Colonic mucosa (tissue), 4 donors: ENCODE data around the gene HES5. TPM values are rescaled to one million over a fixed set of nuclear protein-coding genes. Genes with fewer than 3 reads are reported as not detected.

Experiments used
- DNase-seq: peaks from one replicate; pipeline ENCODE4 v3.0.0-alpha.2; 2020
- H3K27ac ChIP-seq: fragments of 200-600 bp; one replicate; pipeline ENCODE4 v1.8.0; 2021
- H3K27me3 ChIP-seq: fragments of 200-600 bp; one replicate; pipeline ENCODE4 v1.8.0; 2021
- H3K36me3 ChIP-seq: fragments of 200-600 bp; one replicate; pipeline ENCODE4 v1.8.0; 2021
- H3K4me1 ChIP-seq: fragments of 200-600 bp; one replicate; pipeline ENCODE4 v1.8.0; 2021; ENCODE audit warnings: mild to moderate bottlenecking
- H3K4me3 ChIP-seq: fragments of 200-600 bp; one replicate; pipeline ENCODE4 v1.8.0; 2021
- H3K9ac ChIP-seq, 2 donors: one replicate each; pipeline ENCODE4 v1.7.0; 2013; ENCODE audit warnings: control low read depth in 2 of 2, low read depth in 2 of 2, low read length in 2 of 2
- H3K9me3 ChIP-seq: fragments of 200-600 bp; one replicate; pipeline ENCODE4 v1.8.0; 2021
- CTCF ChIP-seq: fragments of 200-600 bp; IDR thresholded peaks from one replicate; pipeline ENCODE4 v1.8.0; 2022; ENCODE audit warnings: antibody characterized with exemption, mild to moderate bottlenecking
- intact Hi-C: fragments of 100-400 bp; cut with DNase I; formaldehyde crosslinking; loops from one replicate; pipeline ENCODE4 v1.14.1; 2022
- total RNA-seq, 2 donors: library from RNA; stranded (reverse); fragmentation: NEBNext Ultra II Directional in 1 of 2; extraction: Animal tissue kit (Norgen Biotek cat#: 25700) in 1 of 2; gene quantifications; one replicate each; pipeline ENCODE4 v1.2.1, GENCODE V29; 2021
- donor health status: healthy.
- donor health status: DM: no; HTN: no; CAD: no.
- donor health status: DM: no; HTN: no; CAD: no.

The HES5 gene
- total RNA-seq, 2 donors from 2014 or later: 2.5 to 4.2 TPM

GRCh38 chr1:2486558-2486957 lies 43.5 kb downstream of the HES5 start:
- Histone ChIP-seq H3K27me3 (no peaks in the 10 kb centered on the region), H3K9ac (no peak overlapping the region), H3K9me3 (no peaks in the 10 kb centered on the region), H3K4me1 (no peaks in the 10 kb centered on the region), H3K27ac (no peak overlapping the region), H3K36me3 (no peaks in the 10 kb centered on the region), H3K4me3 (no peak overlapping the region)
- no peak for DNase-seq
- TF ChIP-seq CTCF: no peak
- intact Hi-C loops: no loop called here

DNA sequence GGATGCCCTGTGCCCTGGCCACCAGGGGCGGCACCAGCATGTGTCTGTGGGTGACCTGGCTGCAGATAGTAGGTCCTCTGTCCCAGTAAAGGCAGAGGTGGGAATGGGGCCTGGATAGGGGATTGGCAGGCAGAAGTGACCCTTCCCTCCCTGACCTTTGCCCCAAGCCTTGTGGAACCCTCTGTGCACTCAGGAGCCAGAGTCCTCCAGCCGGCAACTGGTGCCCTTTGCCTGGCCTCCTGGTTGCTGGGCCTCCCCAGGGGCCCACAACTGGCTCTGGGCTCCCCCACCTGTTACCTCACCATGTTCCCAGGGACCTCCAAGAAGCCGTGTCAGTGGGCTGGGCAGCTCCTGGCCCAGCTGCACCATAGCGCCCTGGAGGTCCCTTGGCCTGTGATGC lies 44.0 kb downstream of the HES5 start:
- no peak for TF ChIP-seq CTCF
- H3K9me3 ChIP-seq: no peaks in the 10 kb centered on the region
- intact Hi-C loops: no loop called here
- no peaks in the 10 kb centered on the region for H3K36me3 ChIP-seq
- H3K27ac ChIP-seq: no peak overlapping the region
- H3K9ac ChIP-seq: no peak overlapping the region
- H3K4me3 ChIP-seq: no peak overlapping the region
- no peaks in the 10 kb centered on the region for H3K27me3 ChIP-seq
- no peaks in the 10 kb centered on the region for H3K4me1 ChIP-seq
- DNase-seq: no peak

- intact Hi-C loops: no loop called here
Measured at GRCh38 chr1:2483970-2484369, 46.1 kb downstream of the HES5 start.

DNA sequence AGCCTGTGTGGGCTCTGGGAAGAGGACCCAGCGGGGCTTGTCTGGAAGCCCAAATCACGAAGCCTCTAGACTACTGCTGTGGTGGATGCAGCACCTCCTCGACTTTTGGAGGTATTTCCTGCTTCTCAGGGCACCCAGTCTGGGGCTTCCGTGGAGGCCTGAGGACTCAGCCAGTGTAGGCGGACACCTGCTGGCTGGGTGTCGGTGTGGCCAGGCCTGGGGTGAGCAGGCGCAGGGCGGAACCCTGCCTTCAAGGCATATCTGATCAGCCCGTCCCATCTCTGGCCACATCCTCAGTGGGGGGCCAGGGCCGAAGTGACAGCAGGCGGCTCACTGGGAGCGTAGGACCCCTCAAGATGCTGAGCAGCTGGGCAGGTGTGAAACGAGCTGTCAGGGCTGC lies 47.0 kb downstream of the HES5 start:
- H3K36me3 ChIP-seq: no peaks in the 10 kb centered on the region
- peaks cover 3% of the 10 kb centered on the region for H3K4me1 ChIP-seq
- intact Hi-C loops: no loop called here
- H3K4me3 ChIP-seq: no peak overlapping the region
- H3K9ac ChIP-seq: no peak overlapping the region
- TF ChIP-seq CTCF: no peak
- no peak for DNase-seq
- H3K27ac ChIP-seq: no peak overlapping the region
- no peaks in the 10 kb centered on the region for H3K9me3 ChIP-seq
- no peaks in the 10 kb centered on the region for H3K27me3 ChIP-seq

More at GRCh38 chr1:2483970-2484369, 46.1 kb downstream of the HES5 start:
- H3K4me1 ChIP-seq: no peaks in the 10 kb centered on the region
- H3K9ac ChIP-seq: no peak overlapping the region
- H3K27me3 ChIP-seq: no peaks in the 10 kb centered on the region
- DNase-seq: no peak
- no peak for TF ChIP-seq CTCF
- H3K36me3 ChIP-seq: no peaks in the 10 kb centered on the region
- no peaks in the 10 kb centered on the region for H3K9me3 ChIP-seq
- no peak overlapping the region for H3K27ac ChIP-seq
- no peak overlapping the region for H3K4me3 ChIP-seq

DNA sequence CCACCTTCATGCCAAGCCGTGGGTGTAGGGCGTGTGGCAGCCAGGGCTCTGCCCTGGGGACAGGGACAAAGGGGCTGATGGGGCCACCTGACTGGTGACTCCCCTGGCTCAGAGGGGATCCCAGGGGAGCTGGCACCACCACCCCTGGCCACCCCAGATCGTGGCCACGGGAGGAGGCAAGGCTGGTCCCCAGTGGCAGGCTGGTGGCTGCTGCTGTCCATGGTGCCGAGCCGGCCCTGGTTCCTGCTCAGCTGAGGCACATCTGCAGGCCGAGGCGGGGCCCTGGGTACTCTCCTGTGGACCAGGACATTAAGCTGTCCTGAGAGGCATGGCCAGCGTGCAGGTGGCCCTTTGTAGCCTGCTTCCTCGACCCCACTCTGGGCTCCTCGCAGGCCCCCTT lies 47.5 kb downstream of the HES5 start:
- Histone ChIP-seq H3K27ac (no peak overlapping the region), H3K9me3 (no peaks in the 10 kb centered on the region), H3K9ac (no peak overlapping the region), H3K4me3 (no peak overlapping the region), H3K4me1 (peaks cover 8% of the 10 kb centered on the region), H3K36me3 (no peaks in the 10 kb centered on the region), H3K27me3 (no peaks in the 10 kb centered on the region)
- no peak for TF ChIP-seq CTCF
- no peak for DNase-seq
- intact Hi-C loops: no loop called here

DNA sequence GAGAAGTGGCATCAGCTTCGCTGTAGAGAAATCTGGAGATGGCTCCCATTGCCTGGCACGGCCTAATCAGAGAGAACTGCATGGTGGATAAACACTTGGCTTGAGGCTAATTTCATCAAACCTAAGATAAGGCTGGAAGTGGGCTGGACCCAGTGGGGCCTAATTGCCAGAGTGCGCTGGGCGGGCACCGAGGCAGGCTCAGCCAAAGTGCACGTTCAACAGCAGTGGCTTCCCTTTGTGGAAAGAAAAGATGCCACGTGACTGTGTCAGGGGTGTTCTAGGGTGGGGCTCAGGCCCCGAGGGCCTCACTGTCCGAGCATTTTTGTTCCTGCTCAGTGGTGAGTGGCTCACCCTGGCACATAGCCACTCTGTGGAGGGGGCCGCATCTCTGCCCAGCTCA lies 48.2 kb downstream of the HES5 start:
- H3K27ac ChIP-seq: no peak overlapping the region
- H3K36me3 ChIP-seq: no peaks in the 10 kb centered on the region
- H3K9ac ChIP-seq: no peak overlapping the region
- intact Hi-C loops: no loop called here
- no peak for TF ChIP-seq CTCF
- no peaks in the 10 kb centered on the region for H3K27me3 ChIP-seq
- no peak for DNase-seq
- no peaks in the 10 kb centered on the region for H3K9me3 ChIP-seq
- peaks cover 8% of the 10 kb centered on the region for H3K4me1 ChIP-seq
- no peak overlapping the region for H3K4me3 ChIP-seq
